Endothelial cell of umbilical vein (primary cell): ENCODE measurements around the gene UAP1L1. TPM values are rescaled to one million over a fixed set of nuclear protein-coding genes. Genes with fewer than 3 reads are reported as not detected.

ENCODE experiments used
- BruUV-seq: library from RNA; stranded (reverse); fragments of 400-500 nt; replicated peaks from 2 replicates; lab custom pipeline; 2021; lab: Mats Ljungman, UMichigan
- CTCF ChIA-PET: fragments of 300-600, 350-600 bp; sonication (Branson Sonifier 250); formaldehyde crosslinking; loops from one replicate; lab custom pipeline; 2021; ENCODE audit warnings: antibody characterized with exemption, inconsistent platforms; lab: Charles Lee
- POLR2A ChIA-PET: fragments of 300-600, 350-600 bp; sonication (Branson Sonifier 250); formaldehyde crosslinking; loops from one replicate; lab custom pipeline; 2021; ENCODE audit warnings: antibody characterized with exemption, inconsistent platforms; lab: Charles Lee
- DNase-seq: peaks from one replicate; pipeline ENCODE4 v3.0.0-alpha.2; 2011; ENCODE audit warnings: low read depth, low spot score
- FAIRE-seq: peaks from 2 replicates; lab custom pipeline; 2011; peaks lifted over from hg19 to GRCh38; lab: Jason Lieb, UNC
- H2AFZ ChIP-seq: 2 replicates; pipeline ENCODE4 v1.6.0; 2012; ENCODE audit warnings: low read depth, low read length, control low read depth, inconsistent platforms
- H3K27ac ChIP-seq: 2 replicates; pipeline ENCODE4 v1.5.1; 2011; ENCODE audit warnings: low read depth, mild to moderate bottlenecking, control low read depth, low read length, moderate library complexity; ENCODE audit not compliant: insufficient read depth
- H3K27me3 ChIP-seq, 2 experiments: 2 replicates each; pipeline versions ENCODE4 v1.6.0 to v1.6.1; 2011; ENCODE audit warnings: low read length in 2 of 2, mixed read lengths in 1 of 2; ENCODE audit not compliant: control insufficient read depth in 2 of 2, insufficient read depth in 2 of 2
- H3K36me3 ChIP-seq, 2 experiments: 2 replicates in 1 of 2; 3 replicates in 1 of 2; pipeline ENCODE4 v1.5.1; 2011; ENCODE audit warnings: low read length in 2 of 2, mild to moderate bottlenecking in 1 of 2, moderate library complexity in 1 of 2; ENCODE audit not compliant: control insufficient read depth in 2 of 2, insufficient read depth in 2 of 2; ENCODE audit errors: extremely low read depth in 1 of 2
- H3K4me1 ChIP-seq: 3 replicates; pipeline ENCODE4 v1.5.1; 2011; ENCODE audit warnings: mild to moderate bottlenecking, low read length; ENCODE audit not compliant: control insufficient read depth, insufficient read depth; ENCODE audit errors: extremely low read depth
- H3K4me2 ChIP-seq: 2 replicates; pipeline ENCODE4 v1.6.1; 2011; ENCODE audit warnings: low read length, control low read depth, mixed read lengths; ENCODE audit not compliant: insufficient read depth
- H3K4me3 ChIP-seq, 3 experiments: fragments of 200-600 bp in 1 of 3; sonication (generic), shearing (Covaris generic) in 1 of 3; replicated peaks in 1 of 3; 2 replicates each; pipeline ENCODE4 v1.5.1; 2011 to 2016; ENCODE audit warnings: control low read depth in 3 of 3, low read length in 3 of 3, mild to moderate bottlenecking in 2 of 3, inconsistent platforms in 1 of 3, low read depth in 1 of 3, moderate library complexity in 1 of 3; ENCODE audit not compliant: insufficient read depth in 1 of 3
- H3K79me2 ChIP-seq: 2 replicates; pipeline ENCODE4 v1.6.0; 2012; ENCODE audit warnings: low read length, inconsistent platforms; ENCODE audit not compliant: control insufficient read depth, insufficient read depth
- H3K9ac ChIP-seq: replicated peaks from 2 replicates; pipeline ENCODE3; 2011; ENCODE audit warnings: low read length, control low read depth; ENCODE audit not compliant: insufficient read depth; ENCODE audit errors: extremely low read depth
- H3K9me1 ChIP-seq: replicated peaks from 3 replicates; pipeline ENCODE4 v1.6.0; 2011; ENCODE audit warnings: mild to moderate bottlenecking, low read length; ENCODE audit not compliant: control insufficient read depth, insufficient read depth; ENCODE audit errors: extremely low read depth
- H3K9me3 ChIP-seq: replicated peaks from 2 replicates; pipeline ENCODE4 v1.5.1; 2012; ENCODE audit warnings: low read length, inconsistent platforms; ENCODE audit not compliant: control insufficient read depth, insufficient read depth
- H4K20me1 ChIP-seq: replicated peaks from 2 replicates; pipeline ENCODE3; 2011; ENCODE audit warnings: mild to moderate bottlenecking, low read length; ENCODE audit not compliant: control insufficient read depth, insufficient read depth; ENCODE audit errors: extremely low read depth
- EZH2 ChIP-seq: IDR thresholded peaks from 2 replicates; pipeline ENCODE4 v1.6.1; 2012; ENCODE audit warnings: borderline replicate concordance, low read depth, mild to moderate bottlenecking, moderate library complexity, low read length, inconsistent platforms; ENCODE audit not compliant: severe bottlenecking
- FOS ChIP-seq: IDR thresholded peaks from 2 replicates; pipeline ENCODE4 v1.6.1; 2011; ENCODE audit warnings: mild to moderate bottlenecking, low read length, moderate library complexity, borderline replicate concordance; ENCODE audit not compliant: insufficient read depth
- GATA2 ChIP-seq: IDR thresholded peaks from 2 replicates; pipeline ENCODE4 v1.7.0; 2011; ENCODE audit warnings: low read depth, mild to moderate bottlenecking, moderate library complexity, mixed read lengths, low read length; ENCODE audit not compliant: insufficient read length, insufficient read depth
- JUN ChIP-seq: IDR thresholded peaks from 2 replicates; pipeline ENCODE4 v1.6.1; 2011; ENCODE audit warnings: borderline replicate concordance, low read depth; ENCODE audit not compliant: insufficient read length, insufficient read depth
- MYC ChIP-seq: IDR thresholded peaks from one replicate; pipeline ENCODE4 v1.6.1; 2011; ENCODE audit warnings: mild to moderate bottlenecking, low read depth, low read length
- POLR2A ChIP-seq: IDR thresholded peaks from 2 replicates; pipeline ENCODE4 v1.6.1; 2012; ENCODE audit warnings: low read depth, mild to moderate bottlenecking, control low read depth, low read length
- POLR2AphosphoS5 ChIP-seq: IDR thresholded peaks from 2 replicates; pipeline ENCODE4 v1.6.1; 2012; ENCODE audit warnings: low read depth, mild to moderate bottlenecking, control low read depth, low read length, moderate library complexity; ENCODE audit not compliant: insufficient read depth
- dilution Hi-C: fragments of 300-500 bp; cut with MboI; formaldehyde crosslinking; loops from one replicate; pipeline ENCODE4 v1.15.0; 2019; ENCODE audit warnings: low sequenced_read_pairs; ENCODE audit not compliant: extremely low pct_ligation_motif_present
- intact Hi-C: fragments of 100-400 bp; cut with micrococcal nuclease; formaldehyde crosslinking; loops from one replicate; pipeline ENCODE4 v1.10.0; 2022
- polyA plus RNA-seq, 4 experiments: library from polyadenylated mRNA; depleted of rRNA in 3 of 4; stranded (reverse) in 3 of 4; unstranded in 1 of 4; fragments of >200 nt; gene quantifications; 2 replicates each; pipeline versions ENCODE4 v1.2.1 to v1.2.3, GENCODE V29; 2011 to 2012; ENCODE audit warnings: missing spikeins in 1 of 4
- total RNA-seq: library from RNA; stranded (reverse); gene quantifications from 2 replicates; pipeline ENCODE4 v1.2.3, GENCODE V29; 2021

UAP1L1 gene
- total and polyA plus RNA-seq, 2 donors (not counting 3 experiments of a cell fraction or from before 2014, with no cell fraction given): 26.0 to 41.7 TPM

- BruUV-seq: no TSS peak
- no peak overlapping the region for H3K4me2 ChIP-seq
- no peaks in the 10 kb centered on the region for H3K27me3 ChIP-seq
- dilution Hi-C loops: no loop called here
- ChIA-PET POLR2A (no interaction called here), CTCF (interaction anchor here (1.0 kb wide), 1 partner anchor 17 kb away, joined by 3 read pairs; the partner anchor contains the start of gene MAN1B1)
- H2AFZ ChIP-seq: no peak overlapping the region
- H3K9ac ChIP-seq: no peak overlapping the region
- H4K20me1 ChIP-seq: no peaks in the 10 kb centered on the region
- no peaks in the 10 kb centered on the region for H3K9me3 ChIP-seq
- FAIRE-seq (no peak), DNase-seq (no peak)
- no peak overlapping the region for H3K27ac ChIP-seq
- no peaks in the 10 kb centered on the region for H3K4me1 ChIP-seq
- intact Hi-C loops: no loop called here
- TF ChIP-seq FOS: no peak
- TF ChIP-seq JUN: no peak
- TF ChIP-seq POLR2AphosphoS5: no peak
- TF ChIP-seq EZH2: no peak
- TF ChIP-seq MYC: no peak
- no peak for TF ChIP-seq GATA2
- no peak for TF ChIP-seq POLR2A
- H3K4me3 ChIP-seq: no peak overlapping the region
- H3K36me3 ChIP-seq: peaks cover 4 to 63% of the 10 kb centered on the region in 2 experiments
- H3K79me2 ChIP-seq: no peaks in the 10 kb centered on the region
- H3K9me1 ChIP-seq: no peaks in the 10 kb centered on the region
These were observed 26.1 kb downstream of the UAP1L1 start for GRCh38 chr9:137103206-137103999.
